HG02840 (cell line): Measurements from ENCODE around the gene JMJD7.

Experiments
- ATAC-seq: cut with Tn5 transposase; IDR thresholded peaks from one replicate; pipeline ENCODE4 v1.9.1; 2021; ENCODE audit warnings: mild to moderate bottlenecking, moderate library complexity, moderate number of reproducible peaks; ENCODE audit not compliant: unreplicated experiment, low FRiP score

Gene JMJD7

GRCh38 chr15:41857316-41857715 is 29.4 kb downstream of the JMJD7 start:
- no peak for ATAC-seq

- ATAC-seq = no peak
These were observed 30.9 kb downstream of the JMJD7 start for GRCh38 chr15:41858756-41859155.

- ATAC-seq = no peak
These were observed 32.3 kb downstream of the JMJD7 start for GRCh38 chr15:41860049-41860828.

- no peak for ATAC-seq
These were observed 34.0 kb downstream of the JMJD7 start for GRCh38 chr15:41861736-41862356.

GRCh38 chr15:41862515-41863116 is 34.7 kb downstream of the JMJD7 start:
- ATAC-seq = no peak

GRCh38 chr15:41865490-41866055 is 37.7 kb downstream of the JMJD7 start:
- ATAC-seq = no peak

- no peak for ATAC-seq
These were observed 38.4 kb downstream of the JMJD7 start for GRCh38 chr15:41866263-41866703.

- no peak for ATAC-seq
These were observed 39.1 kb downstream of the JMJD7 start for GRCh38 chr15:41866872-41867579.

GRCh38 chr15:41868321-41868720 is 40.4 kb downstream of the JMJD7 start:
- ATAC-seq = no peak

- no peak for ATAC-seq
These were observed 42.1 kb downstream of the JMJD7 start for GRCh38 chr15:41869770-41870688.

- no peak for ATAC-seq
These were observed 42.8 kb downstream of the JMJD7 start for GRCh38 chr15:41870689-41871081.

GRCh38 chr15:41871175-41871905 is 43.4 kb downstream of the JMJD7 start:
- no peak for ATAC-seq

- ATAC-seq = no peak
These were observed 44.4 kb downstream of the JMJD7 start for GRCh38 chr15:41872166-41872747.

- no peak for ATAC-seq
These were observed 45.8 kb downstream of the JMJD7 start for GRCh38 chr15:41873711-41874110.

GRCh38 chr15:41874736-41875135 is 46.8 kb downstream of the JMJD7 start:
- ATAC-seq = no peak

GRCh38 chr15:41876007-41876406 is 48.1 kb downstream of the JMJD7 start:
- ATAC-seq = no peak

- ATAC-seq = no peak
These were observed 48.8 kb downstream of the JMJD7 start for GRCh38 chr15:41876689-41877088.

GRCh38 chr15:41877631-41878354 is 49.9 kb downstream of the JMJD7 start:
- no peak for ATAC-seq
